ENCODE measurements around the gene ACTRT2.

- no peak for TF ChIP-seq POLR2A (IDR thresholded peaks at IDR 0.05)
- TF ChIP-seq CTCF (IDR thresholded peaks at IDR 0.05), result no peak
- TF ChIP-seq EP300 (IDR thresholded peaks at IDR 0.05), result no peak
- TF ChIP-seq POLR2AphosphoS5 (IDR thresholded peaks at IDR 0.05), result no peak
Measured at GRCh38 chr1:3054474-3054873, 33.2 kb downstream of the ACTRT2 start.

Measured in gastroesophageal sphincter (tissue), 3 donors.